ENCODE data around the gene ADGRG6. TPM values are rescaled to one million over a fixed set of nuclear protein-coding genes. Genes with fewer than 3 reads are reported as not detected.

The ADGRG6 gene
- total and polyA plus RNA-seq, 3 experiments from 2014 or later = 0.35 to 0.97 TPM; not detected in 1

- Histone ChIP-seq H3K27me3 (ENCODE audit: insufficient read depth, low read length, poor library complexity, severe bottlenecking) (no peaks in the 10 kb centered on the region), H3K27ac (ENCODE audit: low read depth, low read length) (no peak overlapping the region), H3K36me3 (ENCODE audit: insufficient read depth, low read length) (no peaks in the 10 kb centered on the region), H3K9me3 (ENCODE audit: low read length) (no peaks in the 10 kb centered on the region), H3K4me3 (ENCODE audit: low read length) (no peak overlapping the region), H3K4me1 (ENCODE audit: insufficient read depth, low read length) (no peaks in the 10 kb centered on the region)
- CTCF ChIA-PET = interaction anchor here (0.9 to 1.8 kb wide), 2 partner anchors 14 to 241 kb away, joined by 3 to 6 read pairs; partner anchors contain the start of genes NMBR and VTA1
- no peaks in the 10 kb centered on the region for H3K36me3 Mint-ChIP-seq
- no peaks in the 10 kb centered on the region for H3K9me3 Mint-ChIP-seq
- DNase-seq = peak in 1 of 5 donors; percentile 37
- H3K27me3 Mint-ChIP-seq = no peaks in the 10 kb centered on the region
- no peak overlapping the region for H3K27ac Mint-ChIP-seq
- no peaks in the 10 kb centered on the region for H3K4me1 Mint-ChIP-seq
- no peak overlapping the region for H3K4me3 Mint-ChIP-seq
- POLR2A ChIA-PET = no interaction called here
These were observed 86.4 kb downstream of the ADGRG6 start for GRCh38 chr6:142387997-142388815.

- peaks cover 0 to 2% (median 0%) of the 10 kb centered on the region in 5 donors for H3K9me3 Mint-ChIP-seq
- Histone ChIP-seq H3K9me3 (ENCODE audit: low read length) (no peaks in the 10 kb centered on the region), H3K36me3 (ENCODE audit: insufficient read depth, low read length) (no peaks in the 10 kb centered on the region), H3K27me3 (ENCODE audit: insufficient read depth, low read length, poor library complexity, severe bottlenecking) (no peaks in the 10 kb centered on the region), H3K4me1 (ENCODE audit: insufficient read depth, low read length) (peaks cover 29% of the 10 kb centered on the region), H3K4me3 (ENCODE audit: low read length) (peak overlapping the region; percentile 4), H3K27ac (ENCODE audit: low read depth, low read length) (no peak overlapping the region)
- H3K36me3 Mint-ChIP-seq = no peaks in the 10 kb centered on the region
- ChIA-PET POLR2A (no interaction called here), CTCF (no interaction called here)
- H3K4me3 Mint-ChIP-seq = peak overlapping the region in 3 of 7 donors; percentile 41 to 66 (median 53)
- no peak for DNase-seq
- H3K27me3 Mint-ChIP-seq = peaks cover 0 to under 1% of the 10 kb centered on the region in 2 donors
- peak overlapping the region in 7 of 8 donors; percentile 1 to 85 (median 69) for H3K27ac Mint-ChIP-seq
- H3K4me1 Mint-ChIP-seq = peaks cover 14 to 25% (median 18%) of the 10 kb centered on the region in 3 donors
These were observed 93.5 kb downstream of the ADGRG6 start for GRCh38 chr6:142395266-142395665.

- CTCF ChIA-PET = no interaction called here
- H3K4me1 Mint-ChIP-seq = peaks cover 14 to 25% (median 18%) of the 10 kb centered on the region in 3 donors
- H3K36me3 Mint-ChIP-seq = no peaks in the 10 kb centered on the region
- peak overlapping the region in 4 of 7 donors; percentile 2 to 66 (median 32) for H3K4me3 Mint-ChIP-seq
- no peaks in the 10 kb centered on the region for H3K36me3 ChIP-seq (ENCODE audit: insufficient read depth, low read length)
- H3K9me3 ChIP-seq (ENCODE audit: low read length) = no peaks in the 10 kb centered on the region
- no peak overlapping the region for H3K4me3 ChIP-seq (ENCODE audit: low read length)
- H3K4me1 ChIP-seq (ENCODE audit: insufficient read depth, low read length) = peaks cover 29% of the 10 kb centered on the region
- DNase-seq = peak in 2 of 5 donors; percentile 72 to 87
- no peaks in the 10 kb centered on the region for H3K27me3 ChIP-seq (ENCODE audit: insufficient read depth, low read length, poor library complexity, severe bottlenecking)
- H3K27ac ChIP-seq (ENCODE audit: low read depth, low read length) = no peak overlapping the region
- peaks cover 0 to 5% of the 10 kb centered on the region in 2 donors for H3K27me3 Mint-ChIP-seq
- POLR2A ChIA-PET = no interaction called here
- H3K27ac Mint-ChIP-seq = peak overlapping the region in 7 of 8 donors; percentile 29 to 85 (median 69)
- H3K9me3 Mint-ChIP-seq = peaks cover 0 to 2% (median 0%) of the 10 kb centered on the region in 5 donors
These were observed 94.0 kb downstream of the ADGRG6 start for GRCh38 chr6:142395768-142396231.

- Mint-ChIP-seq H3K27me3 (peaks cover 0 to 8% of the 10 kb centered on the region in 2 donors), H3K36me3 (no peaks in the 10 kb centered on the region), H3K4me3 (no peak overlapping the region), H3K9me3 (peaks cover 0 to 2% (median 0%) of the 10 kb centered on the region in 5 donors), H3K4me1 (peaks cover 14 to 25% (median 18%) of the 10 kb centered on the region in 3 donors), H3K27ac (peak overlapping the region in 1 of 8 donors; percentile 17)
- Histone ChIP-seq H3K4me3 (ENCODE audit: low read length) (no peak overlapping the region), H3K9me3 (ENCODE audit: low read length) (no peaks in the 10 kb centered on the region), H3K36me3 (ENCODE audit: insufficient read depth, low read length) (no peaks in the 10 kb centered on the region), H3K4me1 (ENCODE audit: insufficient read depth, low read length) (peaks cover 29% of the 10 kb centered on the region), H3K27ac (ENCODE audit: low read depth, low read length) (no peak overlapping the region), H3K27me3 (ENCODE audit: insufficient read depth, low read length, poor library complexity, severe bottlenecking) (no peaks in the 10 kb centered on the region)
- DNase-seq = no peak
- POLR2A ChIA-PET = no interaction called here
- CTCF ChIA-PET = no interaction called here
These were observed 96.5 kb downstream of the ADGRG6 start for GRCh38 chr6:142398353-142398752.

GRCh38 chr6:142399739-142400138 lies 97.9 kb downstream of the ADGRG6 start:
- CTCF ChIA-PET = no interaction called here

GRCh38 chr6:142400495-142400894 lies 98.7 kb downstream of the ADGRG6 start:
- ChIA-PET CTCF (no interaction called here), POLR2A (no interaction called here)
- H3K27me3 Mint-ChIP-seq = peaks cover 2 to 8% of the 10 kb centered on the region in 2 donors
- DNase-seq = no peak
- no peak overlapping the region for H3K4me3 ChIP-seq (ENCODE audit: low read length)
- peaks cover 0 to 2% (median 0%) of the 10 kb centered on the region in 5 donors for H3K9me3 Mint-ChIP-seq
- no peaks in the 10 kb centered on the region for H3K27me3 ChIP-seq (ENCODE audit: insufficient read depth, low read length, poor library complexity, severe bottlenecking)
- H3K4me3 Mint-ChIP-seq = no peak overlapping the region
- H3K9me3 ChIP-seq (ENCODE audit: low read length) = no peaks in the 10 kb centered on the region
- peaks cover 11% of the 10 kb centered on the region for H3K4me1 ChIP-seq (ENCODE audit: insufficient read depth, low read length)
- peaks cover 7 to 12% (median 9%) of the 10 kb centered on the region in 3 donors for H3K4me1 Mint-ChIP-seq
- no peak overlapping the region for H3K27ac Mint-ChIP-seq
- no peaks in the 10 kb centered on the region for H3K36me3 Mint-ChIP-seq
- no peaks in the 10 kb centered on the region for H3K36me3 ChIP-seq (ENCODE audit: insufficient read depth, low read length)
- H3K27ac ChIP-seq (ENCODE audit: low read depth, low read length) = no peak overlapping the region

More at GRCh38 chr6:142399739-142400138, 97.9 kb downstream of the ADGRG6 start:
- Mint-ChIP-seq H3K9me3 (peaks cover 0 to 2% (median 0%) of the 10 kb centered on the region in 5 donors), H3K27ac (peak overlapping the region in 1 of 8 donors; percentile 10), H3K4me3 (no peak overlapping the region), H3K4me1 (peaks cover 13 to 19% (median 17%) of the 10 kb centered on the region in 3 donors), H3K36me3 (no peaks in the 10 kb centered on the region), H3K27me3 (peaks cover 1 to 8% of the 10 kb centered on the region in 2 donors)
- Histone ChIP-seq H3K9me3 (ENCODE audit: low read length) (no peaks in the 10 kb centered on the region), H3K4me1 (ENCODE audit: insufficient read depth, low read length) (peaks cover 18% of the 10 kb centered on the region), H3K36me3 (ENCODE audit: insufficient read depth, low read length) (no peaks in the 10 kb centered on the region), H3K4me3 (ENCODE audit: low read length) (no peak overlapping the region), H3K27me3 (ENCODE audit: insufficient read depth, low read length, poor library complexity, severe bottlenecking) (no peaks in the 10 kb centered on the region), H3K27ac (ENCODE audit: low read depth, low read length) (no peak overlapping the region)
- POLR2A ChIA-PET = no interaction called here
- no peak for DNase-seq

GRCh38 chr6:142401838-142402237 lies 100.0 kb downstream of the ADGRG6 start:
- Histone ChIP-seq H3K9me3 (ENCODE audit: low read length) (no peaks in the 10 kb centered on the region), H3K27ac (ENCODE audit: low read depth, low read length) (no peak overlapping the region), H3K27me3 (ENCODE audit: insufficient read depth, low read length, poor library complexity, severe bottlenecking) (no peaks in the 10 kb centered on the region), H3K4me3 (ENCODE audit: low read length) (no peak overlapping the region), H3K36me3 (ENCODE audit: insufficient read depth, low read length) (no peaks in the 10 kb centered on the region), H3K4me1 (ENCODE audit: insufficient read depth, low read length) (no peaks in the 10 kb centered on the region)
- Mint-ChIP-seq H3K4me1 (no peaks in the 10 kb centered on the region), H3K4me3 (no peak overlapping the region), H3K9me3 (no peaks in the 10 kb centered on the region), H3K36me3 (no peaks in the 10 kb centered on the region), H3K27me3 (peaks cover 2 to 8% of the 10 kb centered on the region in 2 donors), H3K27ac (no peak overlapping the region)
- no peak for DNase-seq
- ChIA-PET CTCF (no interaction called here), POLR2A (no interaction called here)

- H3K4me3 Mint-ChIP-seq = no peak overlapping the region
- no peak overlapping the region for H3K4me3 ChIP-seq (ENCODE audit: low read length)
- no peaks in the 10 kb centered on the region for H3K4me1 ChIP-seq (ENCODE audit: insufficient read depth, low read length)
- peaks cover 4 to 8% of the 10 kb centered on the region in 2 donors for H3K27me3 Mint-ChIP-seq
- no peaks in the 10 kb centered on the region for H3K36me3 ChIP-seq (ENCODE audit: insufficient read depth, low read length)
- no peaks in the 10 kb centered on the region for H3K36me3 Mint-ChIP-seq
- no peak for DNase-seq
- H3K9me3 ChIP-seq (ENCODE audit: low read length) = no peaks in the 10 kb centered on the region
- ChIA-PET POLR2A (no interaction called here), CTCF (interaction anchor here (0.8 kb wide), 1 partner anchor 70 kb away, joined by 3 read pairs; no protein-coding TSS in a partner anchor)
- H3K27me3 ChIP-seq (ENCODE audit: insufficient read depth, low read length, poor library complexity, severe bottlenecking) = no peaks in the 10 kb centered on the region
- peaks cover 0 to 7% (median 0%) of the 10 kb centered on the region in 3 donors for H3K4me1 Mint-ChIP-seq
- no peak overlapping the region for H3K27ac Mint-ChIP-seq
- no peak overlapping the region for H3K27ac ChIP-seq (ENCODE audit: low read depth, low read length)
- H3K9me3 Mint-ChIP-seq = no peaks in the 10 kb centered on the region
These were observed 102.9 kb downstream of the ADGRG6 start for GRCh38 chr6:142404751-142405150.
